HL-60 (cell line): ENCODE results near the gene ZNF213.

Experiments
- DNase-seq, 2 experiments: peaks; one replicate each; pipeline ENCODE4 v3.0.0-alpha.2; 2010 to 2020; ENCODE audit warnings: low read depth in 1 of 2, low spot score in 1 of 2
- H3K27ac ChIP-seq: fragments of 250-450 bp; sonication (Bioruptor Pico); replicated peaks from 2 replicates; pipeline ENCODE4 v1.5.1; 2020; ENCODE audit warnings: mild to moderate bottlenecking, moderate library complexity
- H3K27me3 ChIP-seq: fragments of 250-450 bp; sonication (Bioruptor Pico); 2 replicates; pipeline ENCODE4 v1.5.1; 2021; ENCODE audit warnings: mild to moderate bottlenecking, moderate library complexity; ENCODE audit not compliant: insufficient read depth, poor library complexity, severe bottlenecking
- H3K4me3 ChIP-seq: replicated peaks from 2 replicates; pipeline ENCODE4 v1.5.1; 2011; ENCODE audit warnings: mild to moderate bottlenecking, control low read depth, low read length; ENCODE audit not compliant: insufficient read depth
- CTCF ChIP-seq: IDR thresholded peaks from one replicate; pipeline ENCODE4 v1.5.1; 2011; ENCODE audit warnings: low read length, control low read depth, inconsistent platforms; ENCODE audit not compliant: insufficient read depth
- GABPA ChIP-seq: IDR thresholded peaks from 2 replicates; pipeline ENCODE4 v1.6.1; 2012; ENCODE audit warnings: low read depth
- POLR2AphosphoS5 ChIP-seq: IDR thresholded peaks from 2 replicates; pipeline ENCODE4 v1.6.1; 2012; ENCODE audit warnings: low read depth
- REST ChIP-seq: IDR thresholded peaks from 2 replicates; pipeline ENCODE4 v1.6.1; 2012; ENCODE audit warnings: low read depth; ENCODE audit not compliant: insufficient replicate concordance
- SPI1 ChIP-seq: IDR thresholded peaks from 2 replicates; pipeline ENCODE4 v1.6.1; 2012; ENCODE audit warnings: low read depth, mild to moderate bottlenecking, borderline replicate concordance

ZNF213 gene

DNA sequence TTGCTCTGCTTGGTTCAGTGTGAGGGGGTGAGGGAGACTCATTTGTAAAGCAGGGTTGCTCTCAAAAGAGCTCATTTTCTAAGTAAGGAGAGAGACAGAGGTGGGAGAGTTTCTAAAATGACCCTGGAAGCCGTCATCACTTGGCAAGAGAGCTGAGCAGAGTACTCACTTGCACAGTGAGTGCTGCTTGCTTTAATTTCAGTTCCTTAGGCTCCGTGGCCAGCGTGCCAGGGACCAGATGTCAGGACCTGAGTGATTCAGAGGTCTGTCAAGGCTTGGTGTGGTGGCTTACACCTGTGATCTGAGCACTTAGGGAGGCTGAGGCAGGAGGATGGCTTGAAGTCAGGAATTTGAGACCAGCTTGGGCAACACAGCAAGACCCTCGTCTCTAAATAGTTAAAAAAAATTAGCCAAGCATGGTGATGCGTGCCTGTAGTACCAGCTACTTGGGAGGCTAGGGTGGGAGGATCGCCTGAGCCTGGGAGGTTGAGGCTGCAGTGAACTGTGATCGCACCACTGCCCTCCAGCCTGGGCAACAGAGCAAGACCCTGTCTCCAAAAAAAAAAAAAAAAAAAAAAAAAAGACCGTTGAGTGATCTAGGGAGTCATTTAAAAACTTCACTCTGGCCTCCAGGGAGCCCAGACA, 11.8 kb upstream of the ZNF213 start:
- H3K4me3 ChIP-seq: no peak overlapping the region
- no peaks in the 10 kb centered on the region for H3K27me3 ChIP-seq
- TF ChIP-seq REST (no peak), CTCF (no peak), GABPA (no peak), POLR2AphosphoS5 (no peak), SPI1 (no peak)
- no peak overlapping the region for H3K27ac ChIP-seq
- DNase-seq: no peak

DNA sequence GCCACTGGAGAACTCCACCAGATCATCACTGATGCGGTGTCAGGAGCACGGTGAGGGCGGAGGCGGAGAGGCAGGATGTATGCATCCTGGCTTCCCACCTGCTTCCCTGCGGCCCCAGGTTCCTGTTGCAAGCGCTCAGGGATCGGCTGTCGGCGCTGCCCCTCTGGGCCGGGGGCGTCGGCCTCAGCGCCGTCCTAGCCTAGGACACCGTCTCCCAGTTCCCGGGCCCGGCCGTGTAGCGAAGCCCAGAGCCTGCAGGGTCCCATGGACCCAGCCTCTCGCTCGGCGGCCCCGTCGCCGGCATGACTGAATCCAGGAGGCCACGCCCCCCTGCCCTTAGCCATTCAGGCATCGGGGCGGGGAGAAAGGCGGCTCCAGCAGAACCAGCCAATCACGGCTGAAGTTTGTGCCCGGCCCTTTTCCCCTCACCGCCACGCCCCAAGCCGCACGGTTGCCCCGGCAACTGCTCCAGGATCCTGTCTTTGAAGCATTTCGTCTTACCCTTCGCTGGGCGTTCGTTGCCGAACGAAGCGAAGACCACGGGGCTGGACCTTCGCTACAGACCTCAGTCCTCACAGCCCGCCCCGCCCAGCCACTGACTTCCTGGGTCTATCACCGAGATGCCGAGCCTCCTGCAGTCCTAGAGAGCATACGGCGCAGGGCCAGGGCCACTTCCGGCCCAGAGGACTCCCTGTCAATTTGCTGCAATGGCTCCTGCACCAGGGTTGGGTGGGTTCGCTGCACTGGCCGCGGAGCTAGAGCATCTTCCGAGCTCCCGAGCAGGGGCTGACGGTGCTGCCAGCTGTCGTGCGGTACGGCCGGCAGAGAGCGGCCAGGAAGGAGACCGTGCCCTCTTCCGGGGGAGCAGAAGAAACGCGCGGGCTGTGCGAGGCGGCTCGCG, 10.6 kb upstream of the ZNF213 start:
- no peaks in the 10 kb centered on the region for H3K27me3 ChIP-seq
- peak overlapping the region; percentile 70 for H3K27ac ChIP-seq
- peak; percentile 82 to 97 for DNase-seq
- H3K4me3 ChIP-seq: peak overlapping the region; percentile 84
- peak; percentile 75 for TF ChIP-seq GABPA
- TF ChIP-seq REST: peak; percentile 42
- no peak for TF ChIP-seq SPI1
- TF ChIP-seq POLR2AphosphoS5: peak; percentile 69
- no peak for TF ChIP-seq CTCF

- Histone ChIP-seq H3K27ac (no peak overlapping the region), H3K4me3 (no peak overlapping the region), H3K27me3 (no peaks in the 10 kb centered on the region)
- DNase-seq: no peak
- TF ChIP-seq CTCF (no peak), POLR2AphosphoS5 (0 out of 2 replicates have a peak, but pooled peaks have one; percentile 4)
These were observed 7.1 kb upstream of the ZNF213 start for GRCh38 chr16:3127745-3128144.
